Astrocyte of the cerebellum (primary cell): ENCODE results near the gene TIMM21.

ENCODE experiments used
- DNase-seq: peaks from one replicate; pipeline ENCODE4 v3.0.0-alpha.2; 2011; ENCODE audit warnings: low read depth
- H3K4me3 ChIP-seq: 2 replicates; pipeline ENCODE4 v1.5.1; 2011; ENCODE audit warnings: mild to moderate bottlenecking, low read depth, low read length, moderate library complexity
- in situ Hi-C: cut with HindIII; loops from 2 replicates; pipeline ENCODE4 v1.10.0; 2017; ENCODE audit warnings: low sequenced_read_pairs
- TF ChIP-seq, protein P1 (sequence below): IDR thresholded peaks from 2 replicates; pipeline ENCODE4 v1.5.1; 2012; ENCODE audit warnings: low read length, low read depth, moderate library complexity, mild to moderate bottlenecking; ENCODE audit errors: missing control alignments

The TIMM21 gene

DNA sequence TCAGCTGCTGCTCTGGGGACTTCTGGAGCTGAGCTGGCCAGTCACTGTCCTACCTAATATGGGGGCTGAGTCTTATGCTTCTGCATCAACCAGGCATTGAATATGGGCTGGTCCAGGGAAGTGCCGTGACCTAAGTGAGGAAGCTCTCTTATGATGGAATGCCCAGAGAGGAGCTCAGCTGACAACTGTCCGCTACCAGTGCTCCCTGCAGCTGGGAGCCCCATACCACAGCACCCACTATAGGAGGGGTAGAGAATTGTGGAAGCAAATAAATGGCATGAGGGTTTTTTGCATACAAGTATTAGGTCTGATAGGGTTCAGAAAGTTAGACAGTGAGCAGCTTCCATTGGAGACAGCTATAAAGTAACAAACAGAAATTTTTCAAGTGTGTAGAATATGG lies 4.5 kb downstream of the TIMM21 start:
- in situ Hi-C loops: loop anchor here (25.0 kb wide), 1 partner anchor 109 kb away; no protein-coding TSS in a partner anchor

DNA sequence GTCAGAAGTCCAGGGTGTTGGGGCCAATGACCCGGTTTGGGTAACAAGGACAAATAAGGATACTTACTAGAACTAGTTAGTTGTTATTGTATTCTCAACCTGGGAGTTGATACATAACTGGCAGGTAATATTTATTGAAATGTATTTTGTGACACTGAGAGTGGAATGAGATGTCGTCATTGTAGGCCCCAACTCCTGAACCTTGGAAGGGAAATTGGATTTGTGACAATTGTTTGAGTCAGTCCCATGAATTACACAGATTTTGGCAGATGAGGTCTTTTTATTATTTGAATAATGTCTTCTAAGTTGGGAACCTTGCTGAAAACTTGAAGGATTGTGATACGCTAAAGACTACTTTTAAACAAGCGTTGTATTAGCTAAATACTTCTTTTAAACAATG lies 5.1 kb downstream of the TIMM21 start:
- in situ Hi-C loops: loop anchor here (25.0 kb wide), 1 partner anchor 109 kb away; no protein-coding TSS in a partner anchor
- no peak for DNase-seq
- TF ChIP-seq, protein P1, sequence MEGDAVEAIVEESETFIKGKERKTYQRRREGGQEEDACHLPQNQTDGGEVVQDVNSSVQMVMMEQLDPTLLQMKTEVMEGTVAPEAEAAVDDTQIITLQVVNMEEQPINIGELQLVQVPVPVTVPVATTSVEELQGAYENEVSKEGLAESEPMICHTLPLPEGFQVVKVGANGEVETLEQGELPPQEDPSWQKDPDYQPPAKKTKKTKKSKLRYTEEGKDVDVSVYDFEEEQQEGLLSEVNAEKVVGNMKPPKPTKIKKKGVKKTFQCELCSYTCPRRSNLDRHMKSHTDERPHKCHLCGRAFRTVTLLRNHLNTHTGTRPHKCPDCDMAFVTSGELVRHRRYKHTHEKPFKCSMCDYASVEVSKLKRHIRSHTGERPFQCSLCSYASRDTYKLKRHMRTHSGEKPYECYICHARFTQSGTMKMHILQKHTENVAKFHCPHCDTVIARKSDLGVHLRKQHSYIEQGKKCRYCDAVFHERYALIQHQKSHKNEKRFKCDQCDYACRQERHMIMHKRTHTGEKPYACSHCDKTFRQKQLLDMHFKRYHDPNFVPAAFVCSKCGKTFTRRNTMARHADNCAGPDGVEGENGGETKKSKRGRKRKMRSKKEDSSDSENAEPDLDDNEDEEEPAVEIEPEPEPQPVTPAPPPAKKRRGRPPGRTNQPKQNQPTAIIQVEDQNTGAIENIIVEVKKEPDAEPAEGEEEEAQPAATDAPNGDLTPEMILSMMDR: no peak
- H3K4me3 ChIP-seq: no peak overlapping the region

More for the DNA sequence above, 4.5 kb downstream of the TIMM21 start:
- TF ChIP-seq, protein P1: peak; percentile 44
- no peak for DNase-seq
- H3K4me3 ChIP-seq: no peak overlapping the region

DNA sequence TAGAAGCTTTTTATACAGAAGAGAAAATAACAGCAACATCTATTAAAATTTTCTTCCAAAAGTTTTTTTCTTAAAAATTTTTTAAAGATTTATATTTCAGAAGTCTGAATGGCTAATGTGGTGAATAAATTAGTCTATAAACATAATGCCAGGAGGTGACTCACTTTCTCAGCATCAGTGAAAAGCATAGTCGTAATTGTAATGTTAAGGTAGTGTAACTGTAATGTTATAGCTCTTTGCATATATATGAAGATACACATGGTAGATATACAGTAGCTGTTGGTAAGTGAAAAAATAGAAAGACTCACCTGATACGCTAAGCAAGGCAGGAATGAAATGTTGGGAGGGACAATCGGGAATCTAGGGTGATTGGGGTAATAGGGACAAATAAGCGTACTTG lies 5.5 kb downstream of the TIMM21 start:
- TF ChIP-seq, protein P1: no peak

DNA sequence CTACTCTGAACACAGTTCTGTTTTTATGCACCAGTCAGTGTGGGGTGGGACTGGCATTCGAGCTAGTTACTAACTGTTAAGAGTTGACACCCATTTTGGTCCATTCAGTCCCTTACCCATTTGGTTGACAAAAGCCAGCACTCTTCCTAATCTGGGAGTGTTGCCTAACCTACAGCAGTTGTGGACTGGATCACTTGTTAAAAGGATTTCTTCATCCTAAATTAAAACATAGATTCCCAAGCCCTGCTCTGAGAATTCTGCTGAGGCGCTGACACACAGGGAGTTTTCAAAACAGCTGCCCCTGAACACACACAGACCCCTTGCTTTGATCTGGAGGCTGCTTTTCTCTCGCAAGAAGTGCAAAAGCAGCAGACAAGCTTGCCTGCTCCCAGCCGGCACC lies 6.4 kb downstream of the TIMM21 start:
- in situ Hi-C loops: loop anchor here (25.0 kb wide), 1 partner anchor 108 kb away; no protein-coding TSS in a partner anchor
- no peak for DNase-seq
- TF ChIP-seq, protein P1: no peak
- H3K4me3 ChIP-seq: no peak overlapping the region

More for the DNA sequence above, 5.5 kb downstream of the TIMM21 start:
- DNase-seq: no peak
- in situ Hi-C loops: loop anchor here (25.0 kb wide), 1 partner anchor 109 kb away; no protein-coding TSS in a partner anchor
- H3K4me3 ChIP-seq: no peak overlapping the region

DNA sequence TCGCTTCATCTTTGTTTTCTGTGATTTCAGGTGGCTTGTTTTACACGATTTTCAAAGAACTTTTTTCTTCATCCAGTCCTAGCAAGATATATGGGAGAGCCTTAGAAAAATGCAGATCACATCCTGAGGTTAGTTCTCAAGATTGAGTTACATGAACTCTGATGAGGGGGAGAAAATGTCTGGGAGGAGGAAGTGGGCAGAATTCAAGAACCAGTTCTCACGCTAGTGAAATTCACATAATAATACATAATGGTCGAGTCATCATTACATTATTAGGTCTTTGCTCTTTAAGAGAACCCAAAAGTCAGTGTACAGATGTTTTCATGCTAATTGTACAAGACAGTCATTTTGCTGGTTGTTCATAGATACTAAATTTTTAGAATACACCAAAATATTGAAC lies 7.0 kb downstream of the TIMM21 start:
- in situ Hi-C loops: loop anchor here (25.0 kb wide), 1 partner anchor 107 kb away; no protein-coding TSS in a partner anchor

DNA sequence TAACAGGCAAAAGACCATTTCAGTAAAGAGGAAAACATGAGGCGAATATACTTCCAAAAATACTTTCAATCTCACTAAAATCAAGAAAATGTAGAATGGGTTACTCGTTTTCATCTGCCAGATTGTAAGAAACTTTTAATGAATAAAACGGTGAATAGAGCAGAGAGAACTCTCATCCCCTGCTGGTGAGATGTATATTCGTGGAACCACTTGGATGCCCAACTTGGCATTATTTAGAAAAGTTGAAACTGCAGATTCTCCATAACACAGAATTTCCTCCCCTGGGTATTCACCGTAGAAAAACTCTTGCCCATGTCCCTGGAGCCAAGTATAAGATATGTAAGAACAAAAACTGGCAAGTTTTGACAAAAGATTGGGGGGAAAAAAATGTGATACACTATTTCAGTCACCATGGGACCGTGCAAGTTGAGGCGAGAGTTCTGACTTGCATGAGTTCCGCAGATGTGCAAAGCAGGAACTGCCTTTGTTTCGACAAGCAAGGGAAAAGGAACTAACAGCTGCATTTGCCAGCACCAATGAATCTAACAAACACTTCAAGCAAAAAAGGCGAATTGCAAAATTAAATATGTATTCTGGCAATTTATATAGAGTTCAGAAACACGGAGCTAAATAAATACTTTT lies 14.8 kb downstream of the TIMM21 start:
- H3K4me3 ChIP-seq: no peak overlapping the region
- in situ Hi-C loops: loop anchor here (25.0 kb wide), 1 partner anchor 99 kb away; no protein-coding TSS in a partner anchor
- DNase-seq: no peak
- TF ChIP-seq, protein P1: no peak

More for the DNA sequence above, 7.0 kb downstream of the TIMM21 start:
- no peak for DNase-seq
- H3K4me3 ChIP-seq: no peak overlapping the region
- TF ChIP-seq, protein P1: no peak
